Measurements from ENCODE around the gene DYNC1I1. TPM values are rescaled to one million over a fixed set of nuclear protein-coding genes. Genes with fewer than 3 reads are reported as not detected.

DYNC1I1 gene
- total and polyA plus RNA-seq, 2 experiments from 2014 or later: 0.53 to 1.4 TPM

GRCh38 chr7:95755277-95755934, 16.9 kb upstream of the DYNC1I1 start:
- Histone ChIP-seq H2AFZ (no peak overlapping the region), H4K20me1 (ENCODE audit: insufficient read depth) (no peaks in the 10 kb centered on the region), H3K9me3 (ENCODE audit: low read depth) (no peaks in the 10 kb centered on the region), H3K36me3 (ENCODE audit: low read depth) (no peaks in the 10 kb centered on the region), H3K4me3 (no peak overlapping the region), H3K4me1 (ENCODE audit: insufficient read depth) (no peaks in the 10 kb centered on the region), H3K9ac (no peak overlapping the region), H3K27ac (no peak overlapping the region), H3K27me3 (replicated peaks; ENCODE audit: insufficient read depth) (peaks cover 6% of the 10 kb centered on the region; the same call in 1 of the 2 replicates), H3K9me2 (ENCODE audit: insufficient read depth) (no peaks in the 10 kb centered on the region), H3K4me2 (ENCODE audit: unreplicated experiment) (no peak overlapping the region), H3K79me2 (ENCODE audit: insufficient read depth) (no peaks in the 10 kb centered on the region), H3F3A (ENCODE audit: insufficient read depth) (no peaks in the 10 kb centered on the region)
- TF ChIP-seq EZH2 (IDR thresholded peaks at IDR 0.05; ENCODE audit: insufficient read depth, poor library complexity, severe bottlenecking) (no peak), EZH2phosphoT487 (IDR thresholded peaks at IDR 0.05; ENCODE audit: insufficient read depth, low read depth) (no peak)
- WGBS, 2 experiments (ENCODE audit: low coverage in 1 of 2, low lambda C conversion rate in 2 of 2, missing lambda C conversion rate in 2 of 2): 37 to 53% methylated on average over 6 of the region's 6 CpGs
- no peak for DNase-seq
- in situ Hi-C loops (cut with MboI): no loop called here

GRCh38 chr7:95758187-95758586, 14.2 kb upstream of the DYNC1I1 start:
- no peaks in the 10 kb centered on the region for H3K9me3 ChIP-seq (ENCODE audit: low read depth)
- 28 to 38% methylated on average over 3 of the region's 3 CpGs for WGBS, 2 experiments (ENCODE audit: low coverage in 1 of 2, low lambda C conversion rate in 2 of 2, missing lambda C conversion rate in 2 of 2)
- H3K36me3 ChIP-seq (ENCODE audit: low read depth): no peaks in the 10 kb centered on the region
- H3K9me2 ChIP-seq (ENCODE audit: insufficient read depth): no peaks in the 10 kb centered on the region
- H4K20me1 ChIP-seq (ENCODE audit: insufficient read depth): no peaks in the 10 kb centered on the region
- no peaks in the 10 kb centered on the region for H3F3A ChIP-seq (ENCODE audit: insufficient read depth)
- H3K4me3 ChIP-seq: no peak overlapping the region
- TF ChIP-seq EZH2phosphoT487 (IDR thresholded peaks at IDR 0.05; ENCODE audit: insufficient read depth, low read depth) (no peak), EZH2 (IDR thresholded peaks at IDR 0.05; ENCODE audit: insufficient read depth, poor library complexity, severe bottlenecking) (no peak)
- DNase-seq: no peak
- H3K79me2 ChIP-seq (ENCODE audit: insufficient read depth): no peaks in the 10 kb centered on the region
- in situ Hi-C loops (cut with MboI): no loop called here
- H3K27ac ChIP-seq: no peak overlapping the region
- no peak overlapping the region for H3K9ac ChIP-seq
- no peak overlapping the region for H3K4me2 ChIP-seq (ENCODE audit: unreplicated experiment)
- no peaks in the 10 kb centered on the region for H3K4me1 ChIP-seq (ENCODE audit: insufficient read depth)
- peaks cover 12% of the 10 kb centered on the region; the same call in 1 of the 2 replicates for H3K27me3 ChIP-seq (replicated peaks; ENCODE audit: insufficient read depth)
- H2AFZ ChIP-seq: no peak overlapping the region

DNA sequence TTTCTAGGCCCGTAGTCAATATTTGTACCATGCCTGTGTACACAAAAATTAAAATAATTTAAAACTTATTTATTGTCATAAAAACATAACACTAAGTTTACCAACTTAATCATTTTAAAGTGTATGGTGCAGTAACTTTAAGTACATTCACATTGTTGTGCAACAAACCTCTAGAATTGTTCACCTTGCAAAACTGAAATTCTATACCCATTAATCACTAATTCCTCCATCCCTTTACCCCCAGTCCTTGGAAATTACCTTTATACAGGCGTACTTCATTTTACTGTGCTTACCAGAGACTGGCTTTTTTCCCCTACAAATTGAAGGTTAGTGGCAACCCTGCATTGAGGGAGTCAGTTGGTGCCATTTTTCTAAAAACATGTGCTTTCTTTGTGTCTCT, 6.3 kb upstream of the DYNC1I1 start:
- TF ChIP-seq EZH2 (IDR thresholded peaks at IDR 0.05; ENCODE audit: insufficient read depth, poor library complexity, severe bottlenecking): no peak
- no peak for TF ChIP-seq EZH2phosphoT487 (IDR thresholded peaks at IDR 0.05; ENCODE audit: insufficient read depth, low read depth)
- WGBS, 2 experiments (ENCODE audit: low coverage in 1 of 2, low lambda C conversion rate in 2 of 2, missing lambda C conversion rate in 2 of 2): 34 to 45% methylated on average over 2 of the region's 2 CpGs
- Histone ChIP-seq H3K9me2 (ENCODE audit: insufficient read depth) (no peaks in the 10 kb centered on the region), H3F3A (ENCODE audit: insufficient read depth) (no peaks in the 10 kb centered on the region), H3K4me2 (ENCODE audit: unreplicated experiment) (no peak overlapping the region), H2AFZ (no peak overlapping the region), H4K20me1 (ENCODE audit: insufficient read depth) (no peaks in the 10 kb centered on the region), H3K27me3 (replicated peaks; ENCODE audit: insufficient read depth) (no peaks in the 10 kb centered on the region), H3K27ac (no peak overlapping the region), H3K9ac (no peak overlapping the region), H3K9me3 (ENCODE audit: low read depth) (no peaks in the 10 kb centered on the region), H3K4me1 (ENCODE audit: insufficient read depth) (no peaks in the 10 kb centered on the region), H3K79me2 (ENCODE audit: insufficient read depth) (no peaks in the 10 kb centered on the region), H3K4me3 (no peak overlapping the region), H3K36me3 (ENCODE audit: low read depth) (no peaks in the 10 kb centered on the region)
- no peak for DNase-seq
- in situ Hi-C loops (cut with MboI): no loop called here

DNA sequence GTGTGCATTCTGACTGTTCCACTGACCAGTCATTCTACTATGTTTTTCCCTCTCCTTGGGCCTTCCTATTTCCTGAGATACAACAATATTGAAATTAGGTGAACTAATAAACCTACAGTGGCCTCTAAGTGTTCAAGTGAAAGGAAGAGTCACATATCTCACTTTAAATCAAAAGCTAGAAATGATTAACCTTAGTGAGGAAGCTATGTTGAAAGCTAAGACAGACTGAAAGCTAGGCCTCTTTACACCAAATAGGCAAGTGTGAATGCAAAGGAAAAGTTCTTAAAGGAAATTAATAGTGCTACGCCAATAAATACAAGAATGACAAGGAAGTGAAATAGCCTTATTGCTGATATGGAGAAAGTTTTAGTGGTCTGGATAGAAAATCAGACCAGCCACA, 5.7 kb upstream of the DYNC1I1 start:
- in situ Hi-C loops (cut with MboI): no loop called here
- no peaks in the 10 kb centered on the region for H3K4me1 ChIP-seq (ENCODE audit: insufficient read depth)
- 64 to 78% methylated on average over 1 of the region's 1 CpG for WGBS, 2 experiments (ENCODE audit: low coverage in 1 of 2, low lambda C conversion rate in 2 of 2, missing lambda C conversion rate in 2 of 2)
- no peaks in the 10 kb centered on the region for H3K36me3 ChIP-seq (ENCODE audit: low read depth)
- H3K27ac ChIP-seq: no peak overlapping the region
- no peaks in the 10 kb centered on the region for H3K79me2 ChIP-seq (ENCODE audit: insufficient read depth)
- H2AFZ ChIP-seq: no peak overlapping the region
- no peaks in the 10 kb centered on the region for H3K9me2 ChIP-seq (ENCODE audit: insufficient read depth)
- no peak overlapping the region for H3K9ac ChIP-seq
- H3K27me3 ChIP-seq (replicated peaks; ENCODE audit: insufficient read depth): no peaks in the 10 kb centered on the region
- no peak for DNase-seq
- H3K9me3 ChIP-seq (ENCODE audit: low read depth): no peaks in the 10 kb centered on the region
- TF ChIP-seq EZH2phosphoT487 (IDR thresholded peaks at IDR 0.05; ENCODE audit: insufficient read depth, low read depth) (no peak), EZH2 (IDR thresholded peaks at IDR 0.05; ENCODE audit: insufficient read depth, poor library complexity, severe bottlenecking) (no peak)
- no peak overlapping the region for H3K4me3 ChIP-seq
- no peaks in the 10 kb centered on the region for H4K20me1 ChIP-seq (ENCODE audit: insufficient read depth)
- no peaks in the 10 kb centered on the region for H3F3A ChIP-seq (ENCODE audit: insufficient read depth)
- no peak overlapping the region for H3K4me2 ChIP-seq (ENCODE audit: unreplicated experiment)
